GM19324 (cell line): ENCODE results near the gene PC.
"Not testable (repeated sequence)": the region's sequence is repeated elsewhere in the genome, so short reads cannot be mapped to it uniquely, and the experiment has no call there.

Source experiments
- ATAC-seq: cut with Tn5 transposase; IDR thresholded peaks from one replicate; pipeline ENCODE4 v1.9.1; 2021; ENCODE audit warnings: mild to moderate bottlenecking, moderate library complexity; ENCODE audit not compliant: unreplicated experiment, low FRiP score

PC gene

GRCh38 chr11:66979336-66979980, 21.3 kb upstream of the PC start:
- no peak for ATAC-seq

DNA sequence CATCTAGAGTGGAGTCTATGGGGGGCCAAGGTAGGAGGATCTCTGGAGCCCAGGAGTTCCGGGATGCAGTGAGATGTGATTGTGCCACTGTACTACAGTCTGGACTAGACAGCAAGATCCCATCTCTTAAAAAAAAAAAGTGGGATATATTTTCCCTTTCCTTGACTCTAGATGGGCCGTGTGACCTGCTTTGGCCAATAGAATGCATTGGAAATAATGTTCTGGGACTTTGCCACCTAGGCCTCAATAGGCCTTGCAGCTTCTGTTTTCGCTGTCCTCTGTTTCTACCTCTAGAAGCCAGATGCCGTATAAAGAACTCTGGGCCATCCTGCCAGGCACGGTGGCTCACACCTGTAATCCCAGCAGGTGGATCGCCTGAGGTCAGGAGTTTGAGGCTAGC, 20.5 kb upstream of the PC start:
- no peak for ATAC-seq

GRCh38 chr11:66978229-66978628, 20.0 kb upstream of the PC start:
- no peak for ATAC-seq

GRCh38 chr11:66976925-66977324, 18.7 kb upstream of the PC start:
- no peak for ATAC-seq

DNA sequence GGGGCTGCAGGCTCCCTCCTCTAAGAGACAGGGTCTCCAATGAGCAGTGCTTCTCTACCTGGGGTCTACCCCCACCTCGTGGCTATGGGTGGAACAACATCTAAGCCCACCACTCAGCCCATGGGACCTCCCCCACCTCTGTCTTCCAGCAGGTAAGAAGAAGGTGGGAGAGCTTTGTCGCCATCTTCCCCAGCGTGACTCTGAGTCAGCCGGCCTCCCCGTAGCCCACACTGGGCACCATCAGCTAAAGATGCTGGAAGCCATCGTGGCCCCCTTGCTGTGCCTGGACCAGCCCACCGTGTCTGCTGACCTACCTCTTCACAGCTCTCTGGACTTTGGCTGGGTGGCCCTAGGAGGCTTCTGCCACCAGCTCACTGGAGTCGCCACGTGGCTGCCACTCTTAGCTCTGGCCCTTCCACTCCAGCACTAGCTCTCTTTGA, 17.9 kb upstream of the PC start:
- ATAC-seq: no peak

GRCh38 chr11:66975405-66976027, 17.3 kb upstream of the PC start:
- no peak for ATAC-seq

- ATAC-seq: no peak
Measured at GRCh38 chr11:66974724-66975404, 16.7 kb upstream of the PC start, which contains the start of gene C11orf86. Gene C11orf86 (plus strand): TSS chr11:66975304. CDS start chr11:66975363, 59 bp downstream.

DNA sequence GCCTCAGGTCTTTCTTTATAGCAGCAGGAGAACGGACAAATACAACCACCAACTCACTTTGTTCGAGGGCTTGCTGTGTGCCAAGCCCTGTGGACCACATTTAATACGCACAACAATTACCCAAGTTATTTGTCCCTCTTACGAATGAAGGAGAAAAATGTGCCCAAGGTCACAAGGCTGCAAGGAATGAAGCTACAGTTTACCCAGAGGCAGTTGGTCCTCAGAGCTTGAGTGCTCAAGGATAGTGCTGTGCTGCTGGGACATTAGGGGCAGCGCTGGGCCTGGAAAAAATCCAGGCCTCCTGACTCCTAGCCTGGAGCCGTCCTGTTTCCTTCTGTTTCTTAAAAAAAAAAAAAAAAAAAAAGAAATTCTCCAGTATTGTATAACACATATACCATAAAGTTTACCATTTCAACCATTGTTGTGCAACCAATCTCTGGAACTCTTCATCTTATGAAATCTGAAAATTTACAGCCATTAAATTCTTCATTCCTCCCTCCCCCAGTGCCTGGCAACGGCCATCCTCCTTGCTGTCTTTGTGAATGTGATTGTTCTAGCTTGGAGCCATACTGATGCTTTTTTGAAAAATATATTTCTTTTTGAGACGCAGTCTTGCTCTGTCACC, 15.9 kb upstream of the PC start:
- ATAC-seq: no peak

GRCh38 chr11:66971488-66971887, 13.3 kb upstream of the PC start:
- ATAC-seq: no peak

DNA sequence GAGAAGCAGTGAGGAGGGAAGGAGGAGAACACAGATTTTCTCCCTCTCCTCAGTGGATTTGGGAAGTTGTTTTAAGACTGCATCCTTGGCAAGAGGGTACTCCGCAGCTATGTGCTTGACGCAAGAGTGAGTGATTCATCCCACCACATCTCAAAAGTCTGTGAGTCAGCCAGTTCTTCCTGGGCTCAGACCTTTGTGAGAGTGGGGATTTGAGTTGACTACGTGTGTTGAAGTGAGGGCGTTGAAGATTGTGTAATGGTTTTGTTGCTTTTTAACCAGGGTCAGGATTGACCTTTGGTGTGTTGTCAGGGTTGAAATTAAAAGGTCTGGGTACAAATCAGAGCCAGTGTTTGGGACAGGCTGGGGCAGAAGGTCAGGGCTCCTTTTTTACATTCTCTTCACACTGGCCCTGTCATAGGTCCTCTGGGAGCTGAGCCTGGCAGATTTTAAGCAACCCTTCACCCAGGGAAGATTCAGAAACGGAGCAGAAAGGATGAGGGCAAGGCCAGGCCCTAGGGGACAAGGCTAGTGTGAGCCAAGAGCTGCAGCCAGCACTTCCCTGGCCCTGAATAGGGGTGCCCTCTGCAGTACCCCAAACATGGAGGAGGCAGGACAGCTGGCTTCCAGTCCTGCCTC, 12.7 kb upstream of the PC start:
- no peak for ATAC-seq

- ATAC-seq: no peak
Measured at GRCh38 chr11:66970371-66970806, 12.2 kb upstream of the PC start.

- ATAC-seq: no peak
Measured at GRCh38 chr11:66969584-66970225, 11.5 kb upstream of the PC start.

- no peak for ATAC-seq
Measured at GRCh38 chr11:66967670-66968425, 9.7 kb upstream of the PC start.

DNA sequence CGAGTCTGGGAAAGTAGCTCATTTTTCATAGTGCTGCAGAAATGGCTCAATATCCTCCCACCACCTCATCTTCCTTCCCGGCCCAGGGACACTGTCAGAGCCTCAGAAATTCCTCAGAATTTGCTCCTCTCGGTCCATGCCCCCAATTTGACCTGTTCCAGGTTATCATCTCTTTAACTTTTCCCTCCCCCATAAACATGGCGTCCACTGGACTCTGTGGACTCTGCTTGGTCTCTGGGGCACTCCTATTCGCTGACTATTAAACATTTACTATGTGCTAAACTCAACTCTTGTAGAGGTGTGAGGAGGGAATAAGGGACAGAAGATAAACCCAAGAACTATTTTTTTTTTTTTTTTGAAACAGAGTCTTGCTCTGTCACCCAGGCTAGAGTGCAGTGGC, 8.2 kb upstream of the PC start:
- no peak for ATAC-seq

- no peak for ATAC-seq
Measured at GRCh38 chr11:66964495-66964894, 6.3 kb upstream of the PC start.

- no peak for ATAC-seq
Measured at GRCh38 chr11:66962801-66963200, 4.6 kb upstream of the PC start.

GRCh38 chr11:66962247-66962646, 4.1 kb upstream of the PC start:
- ATAC-seq: no peak

DNA sequence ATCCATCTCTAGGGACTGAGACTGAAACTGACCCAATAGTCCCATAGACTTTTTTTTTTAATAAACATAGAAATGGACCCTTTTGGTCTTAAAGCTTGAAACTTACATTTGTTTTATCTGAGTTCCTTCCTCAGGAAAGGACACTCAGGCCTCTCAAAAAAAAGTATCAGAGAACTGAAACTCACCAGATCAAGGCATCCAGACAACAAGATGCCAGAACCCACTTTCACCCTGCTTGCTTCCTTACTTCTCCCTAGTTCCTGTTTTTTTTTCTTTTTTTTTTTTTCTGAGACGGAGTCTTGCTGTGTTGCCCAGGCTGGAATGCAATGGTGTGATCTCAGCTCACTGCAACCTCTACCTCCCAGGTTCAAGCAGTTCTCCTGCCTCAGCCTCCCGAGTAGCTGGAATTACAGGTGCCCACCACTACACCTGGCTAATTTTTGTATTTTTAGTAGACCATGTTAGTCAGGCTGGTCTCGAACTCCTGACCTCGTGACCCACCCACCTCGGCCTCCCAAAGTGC, 3.6 kb upstream of the PC start:
- not testable (repeated sequence) for ATAC-seq

GRCh38 chr11:66958956-66959274, 732 bp upstream of the PC start:
- ATAC-seq: no peak

GRCh38 chr11:66957971-66958231, 282 bp downstream of the PC start:
- ATAC-seq: no peak
